Neural progenitor cell (in vitro differentiated cells): ENCODE data around the gene AGTRAP. TPM values are rescaled to one million over a fixed set of nuclear protein-coding genes. Genes with fewer than 3 reads are reported as not detected.

Source experiments
- DNase-seq: peaks from one replicate; pipeline ENCODE4 v3.0.0-alpha.2; 2016; ENCODE audit warnings: low spot score
- H2AFZ ChIP-seq: fragments of 200-600 bp; sonication (generic); replicated peaks from 2 replicates; pipeline ENCODE4 v1.6.1; 2016; ENCODE audit warnings: antibody characterized with exemption
- H3F3A ChIP-seq: fragments of 200-600 bp; sonication (generic); 2 replicates; pipeline ENCODE4 v1.6.1; 2016; ENCODE audit warnings: antibody characterized with exemption, low read depth
- H3K27ac ChIP-seq: fragments of 200-600 bp; sonication (generic); 2 replicates; pipeline ENCODE4 v1.5.1; 2016; ENCODE audit warnings: mild to moderate bottlenecking
- H3K27me3 ChIP-seq: fragments of 200-600 bp; sonication (generic); 2 replicates; pipeline ENCODE4 v1.6.1; 2016; ENCODE audit warnings: mild to moderate bottlenecking, moderate library complexity
- H3K36me3 ChIP-seq: fragments of 200-600 bp; sonication (generic); 2 replicates; pipeline ENCODE4 v1.5.1; 2016
- H3K4me1 ChIP-seq: fragments of 200-600 bp; sonication (generic); 2 replicates; pipeline ENCODE4 v1.6.1; 2016; ENCODE audit warnings: mixed run types
- H3K4me2 ChIP-seq: fragments of 200-600 bp; sonication (generic); 2 replicates; pipeline ENCODE4 v1.6.1; 2016
- H3K4me3 ChIP-seq: fragments of 200-600 bp; sonication (generic); 2 replicates; pipeline ENCODE4 v1.5.1; 2016
- H3K79me2 ChIP-seq: fragments of 200-600 bp; sonication (generic); 2 replicates; pipeline ENCODE4 v1.6.1; 2016; ENCODE audit warnings: low read depth
- H3K9ac ChIP-seq: fragments of 200-600 bp; sonication (generic); 2 replicates; pipeline ENCODE4 v1.6.1; 2016
- H3K9me3 ChIP-seq: fragments of 200-600 bp; sonication (generic); 2 replicates; pipeline ENCODE4 v1.5.1; 2016; ENCODE audit warnings: low read depth
- H4K20me1 ChIP-seq: fragments of 200-600 bp; sonication (generic); 2 replicates; pipeline ENCODE4 v1.6.1; 2016; ENCODE audit warnings: low read depth
- H3K27ac Mint-ChIP-seq: 3 replicates; pipeline ENCODE4 v1.8.0; 2021; ENCODE audit warnings: mixed read lengths
- H3K27me3 Mint-ChIP-seq: 2 replicates; pipeline ENCODE4 v1.8.0; 2022; ENCODE audit warnings: low read depth, mild to moderate bottlenecking, inconsistent platforms, moderate library complexity, mixed read lengths; ENCODE audit not compliant: insufficient read depth
- H3K36me3 Mint-ChIP-seq: 3 replicates; pipeline ENCODE4 v1.8.0; 2021; ENCODE audit warnings: mixed read lengths
- H3K4me1 Mint-ChIP-seq: 3 replicates; pipeline ENCODE4 v1.8.0; 2021; ENCODE audit warnings: mixed read lengths
- H3K4me3 Mint-ChIP-seq: 3 replicates; pipeline ENCODE4 v1.8.0; 2021; ENCODE audit warnings: mild to moderate bottlenecking, moderate library complexity, mixed read lengths
- H3K9me3 Mint-ChIP-seq: 3 replicates; pipeline ENCODE4 v1.8.0; 2020; ENCODE audit warnings: mixed read lengths
- CTCF ChIP-seq: fragments of 200-600 bp; sonication (generic); IDR thresholded peaks from 2 replicates; pipeline ENCODE4 v1.5.1; 2017; ENCODE audit warnings: antibody characterized with exemption, mild to moderate bottlenecking
- EZH2 ChIP-seq: fragments of 200-600 bp; sonication (generic); IDR thresholded peaks from 2 replicates; pipeline ENCODE4 v1.6.1; 2017; ENCODE audit warnings: antibody characterized with exemption, mild to moderate bottlenecking, moderate library complexity
- EZH2phosphoT487 ChIP-seq: fragments of 200-600 bp; sonication (generic); IDR thresholded peaks from 2 replicates; pipeline ENCODE4 v1.6.1; 2017; ENCODE audit warnings: antibody characterized with exemption
- total RNA-seq: library from RNA; depleted of rRNA; stranded (reverse); fragments of >200 nt; gene quantifications from 2 replicates; pipeline ENCODE4 v1.2.3, GENCODE V29; 2015; ENCODE audit warnings: low replicate concordance

The AGTRAP gene
- total RNA-seq, 1 donor from 2014 or later, result 12.4 TPM

GRCh38 chr1:11704691-11705475 lies 31.1 kb upstream of the AGTRAP start:
- Histone ChIP-seq H3K4me1 (peaks cover 48% of the 10 kb centered on the region), H3K79me2 (peaks cover 60% of the 10 kb centered on the region), H3K4me3 (no peak overlapping the region), H3K9ac (no peak overlapping the region), H4K20me1 (peaks cover 76% of the 10 kb centered on the region), H3K4me2 (peak overlapping the region; percentile 75), H3K9me3 (no peaks in the 10 kb centered on the region), H3F3A (peaks cover 34% of the 10 kb centered on the region), H3K27me3 (no peaks in the 10 kb centered on the region), H2AFZ (no peak overlapping the region), H3K36me3 (no peaks in the 10 kb centered on the region), H3K27ac (no peak overlapping the region)
- DNase-seq, result no peak
- H3K36me3 Mint-ChIP-seq, result peaks cover 4% of the 10 kb centered on the region
- H3K9me3 Mint-ChIP-seq, result no peaks in the 10 kb centered on the region
- peaks cover 53% of the 10 kb centered on the region for H3K4me1 Mint-ChIP-seq
- H3K4me3 Mint-ChIP-seq, result peak overlapping the region; percentile 66
- peaks cover 3% of the 10 kb centered on the region for H3K27me3 Mint-ChIP-seq
- H3K27ac Mint-ChIP-seq, result peak overlapping the region; percentile 95
- TF ChIP-seq EZH2phosphoT487 (no peak), CTCF (no peak), EZH2 (no peak)

- H3K9me3 Mint-ChIP-seq, result no peaks in the 10 kb centered on the region
- TF ChIP-seq CTCF, result no peak
- no peak for TF ChIP-seq EZH2
- TF ChIP-seq EZH2phosphoT487, result no peak
- Histone ChIP-seq H2AFZ (no peak overlapping the region), H3K27ac (no peak overlapping the region), H3K36me3 (no peaks in the 10 kb centered on the region), H4K20me1 (peaks cover 71% of the 10 kb centered on the region), H3K27me3 (no peaks in the 10 kb centered on the region), H3K9ac (no peak overlapping the region), H3K4me2 (peak overlapping the region; percentile 39), H3F3A (peaks cover 29% of the 10 kb centered on the region), H3K79me2 (peaks cover 54% of the 10 kb centered on the region), H3K9me3 (no peaks in the 10 kb centered on the region), H3K4me3 (no peak overlapping the region), H3K4me1 (peaks cover 43% of the 10 kb centered on the region)
- DNase-seq, result no peak
- peaks cover 3% of the 10 kb centered on the region for H3K27me3 Mint-ChIP-seq
- peak overlapping the region; percentile 5 for H3K27ac Mint-ChIP-seq
- peaks cover 4% of the 10 kb centered on the region for H3K36me3 Mint-ChIP-seq
- H3K4me3 Mint-ChIP-seq, result peak overlapping the region; percentile 38
- peaks cover 52% of the 10 kb centered on the region for H3K4me1 Mint-ChIP-seq
Measured at GRCh38 chr1:11705596-11705995, 30.3 kb upstream of the AGTRAP start.

- peaks cover 47% of the 10 kb centered on the region for H3K79me2 ChIP-seq
- peaks cover 3% of the 10 kb centered on the region for H3K27me3 Mint-ChIP-seq
- peaks cover 64% of the 10 kb centered on the region for H4K20me1 ChIP-seq
- peaks cover 36% of the 10 kb centered on the region for H3K4me1 ChIP-seq
- DNase-seq, result no peak
- H3K9me3 ChIP-seq, result no peaks in the 10 kb centered on the region
- H3K36me3 ChIP-seq, result no peaks in the 10 kb centered on the region
- no peaks in the 10 kb centered on the region for H3K27me3 ChIP-seq
- H3F3A ChIP-seq, result peaks cover 25% of the 10 kb centered on the region
- no peak overlapping the region for H3K4me2 ChIP-seq
- no peak overlapping the region for H3K9ac ChIP-seq
- no peak overlapping the region for H3K4me3 ChIP-seq
- H3K4me3 Mint-ChIP-seq, result no peak overlapping the region
- peaks cover 45% of the 10 kb centered on the region for H3K4me1 Mint-ChIP-seq
- H3K27ac Mint-ChIP-seq, result no peak overlapping the region
- TF ChIP-seq CTCF, result no peak
- TF ChIP-seq EZH2phosphoT487, result no peak
- TF ChIP-seq EZH2, result no peak
- H2AFZ ChIP-seq, result no peak overlapping the region
- peaks cover 4% of the 10 kb centered on the region for H3K36me3 Mint-ChIP-seq
- no peak overlapping the region for H3K27ac ChIP-seq
- H3K9me3 Mint-ChIP-seq, result no peaks in the 10 kb centered on the region
Measured at GRCh38 chr1:11706292-11706691, 29.6 kb upstream of the AGTRAP start.
